Measurements from ENCODE around the gene TCF7L1. TPM values are rescaled to one million over a fixed set of nuclear protein-coding genes. Genes with fewer than 3 reads are reported as not detected.
A peak's percentile ranks its signal among the peaks of the same experiment; 100 is the strongest.

Gene TCF7L1
- total and polyA plus RNA-seq, 11 donors, result 1.9 to 9.8 (median 6.3) TPM

- 26 to 37% (median 29%) methylated on average over 14 of the region's 14 CpGs for WGBS, 4 donors
- H3K27ac ChIP-seq, result peak overlapping the region in 9 of 12 donors; percentile 33 to 90 (median 74)
Observed at GRCh38 chr2:85132397-85132796, 795 bp upstream of the TCF7L1 start.

GRCh38 chr2:85133751-85134254 lies 611 bp downstream of the TCF7L1 start:
- no peak for TF ChIP-seq CTCF (IDR thresholded peaks at IDR 0.05)
- no peak for TF ChIP-seq POLR2A (IDR thresholded peaks at IDR 0.05)
- Histone ChIP-seq H3K36me3 (no peaks in the 10 kb centered on the region), H3K4me1 (peaks cover 4 to 53% (median 31%) of the 10 kb centered on the region in 12 donors), H3K27ac (peak overlapping the region; percentile 38 to 90 (median 81)), H3K9me3 (no peaks in the 10 kb centered on the region), H3K27me3 (peaks cover 0 to 26% (median 0%) of the 10 kb centered on the region in 9 donors), H3K4me3 (peak overlapping the region; percentile 60 to 99 (median 82))
- intact Hi-C loops (cut with DNase I), result loop anchor here (1.0 to 10.0 kb wide), 11 partner anchors 67 to 166 kb away; no protein-coding TSS in a partner anchor
- ATAC-seq, result peak in 1 of 4 donors; percentile 15
- peak; percentile 42 to 74 (median 60) for DNase-seq
- WGBS, 4 donors, result 0 to 6% (median 0%) methylated on average over 15 to 57 of the region's 57 CpGs

More at GRCh38 chr2:85132397-85132796, 795 bp upstream of the TCF7L1 start:
- no peaks in the 10 kb centered on the region for H3K36me3 ChIP-seq
- DNase-seq (peak in 1 of 5 donors; percentile 41), ATAC-seq (no peak)
- TF ChIP-seq POLR2A (IDR thresholded peaks at IDR 0.05) (no peak), CTCF (IDR thresholded peaks at IDR 0.05) (no peak)
- peaks cover 4 to 45% (median 27%) of the 10 kb centered on the region in 12 donors for H3K4me1 ChIP-seq
- no peaks in the 10 kb centered on the region for H3K9me3 ChIP-seq
- peak overlapping the region; percentile 61 to 99 (median 79) for H3K4me3 ChIP-seq
- intact Hi-C loops (cut with DNase I), result loop anchor here in 9 of 10 donors (1.0 to 10.0 kb wide), 9 partner anchors 65 to 155 kb away; no protein-coding TSS in a partner anchor
- peaks cover 0 to 26% (median 0%) of the 10 kb centered on the region in 9 donors for H3K27me3 ChIP-seq

GRCh38 chr2:85134255-85134895 lies 1.2 kb downstream of the TCF7L1 start:
- intact Hi-C loops (cut with DNase I), result loop anchor here in 8 of 10 donors (2.0 to 10.0 kb wide), 5 partner anchors 67 to 153 kb away; no protein-coding TSS in a partner anchor
- Histone ChIP-seq H3K4me3 (peak overlapping the region; percentile 60 to 99 (median 82)), H3K27ac (peak overlapping the region; percentile 38 to 90 (median 81)), H3K36me3 (peaks cover 0 to 1% (median 0%) of the 10 kb centered on the region in 9 donors), H3K4me1 (peaks cover 4 to 53% (median 31%) of the 10 kb centered on the region in 12 donors), H3K9me3 (no peaks in the 10 kb centered on the region), H3K27me3 (peaks cover 0 to 26% (median 0%) of the 10 kb centered on the region in 9 donors)
- peak in 2 of 4 donors; percentile 26 to 37 for ATAC-seq
- 13 to 24% (median 19%) methylated on average over 37 to 45 of the region's 45 CpGs for WGBS, 4 donors
- DNase-seq, result peak; percentile 50 to 74 (median 53)
- no peak for TF ChIP-seq CTCF (IDR thresholded peaks at IDR 0.05)
- no peak for TF ChIP-seq POLR2A (IDR thresholded peaks at IDR 0.05)
